ENCODE data around the gene GNAQ.
"Not testable (repeated sequence)": the region's sequence is repeated elsewhere in the genome, so short reads cannot be mapped to it uniquely, and the experiment has no call there.

GRCh38 chr9:77687737-77688136, 343.9 kb downstream of the GNAQ start:
- not testable (repeated sequence) for TF ChIP-seq CTCF (conservative IDR thresholded peaks at IDR 0.05 in 1 of 2, IDR thresholded peaks at IDR 0.05 in 1 of 2; ENCODE audit: extremely low read depth in 1 of 2, insufficient read depth in 1 of 2, low read depth in 1 of 2, low read length in 2 of 2); EZH2 (IDR thresholded peaks at IDR 0.05; ENCODE audit: borderline replicate concordance, low read length)
